AML-193 (cell line): ENCODE results near the gene DHPS.
"Not testable (repeated sequence)": the region's sequence is repeated elsewhere in the genome, so short reads cannot be mapped to it uniquely, and the experiment has no call there.

ENCODE experiments used
- DNase-seq, 2 experiments: peaks; one replicate each; lab custom pipeline; 2025; lab: John Stamatoyannopoulos, UW

DHPS gene

DNA sequence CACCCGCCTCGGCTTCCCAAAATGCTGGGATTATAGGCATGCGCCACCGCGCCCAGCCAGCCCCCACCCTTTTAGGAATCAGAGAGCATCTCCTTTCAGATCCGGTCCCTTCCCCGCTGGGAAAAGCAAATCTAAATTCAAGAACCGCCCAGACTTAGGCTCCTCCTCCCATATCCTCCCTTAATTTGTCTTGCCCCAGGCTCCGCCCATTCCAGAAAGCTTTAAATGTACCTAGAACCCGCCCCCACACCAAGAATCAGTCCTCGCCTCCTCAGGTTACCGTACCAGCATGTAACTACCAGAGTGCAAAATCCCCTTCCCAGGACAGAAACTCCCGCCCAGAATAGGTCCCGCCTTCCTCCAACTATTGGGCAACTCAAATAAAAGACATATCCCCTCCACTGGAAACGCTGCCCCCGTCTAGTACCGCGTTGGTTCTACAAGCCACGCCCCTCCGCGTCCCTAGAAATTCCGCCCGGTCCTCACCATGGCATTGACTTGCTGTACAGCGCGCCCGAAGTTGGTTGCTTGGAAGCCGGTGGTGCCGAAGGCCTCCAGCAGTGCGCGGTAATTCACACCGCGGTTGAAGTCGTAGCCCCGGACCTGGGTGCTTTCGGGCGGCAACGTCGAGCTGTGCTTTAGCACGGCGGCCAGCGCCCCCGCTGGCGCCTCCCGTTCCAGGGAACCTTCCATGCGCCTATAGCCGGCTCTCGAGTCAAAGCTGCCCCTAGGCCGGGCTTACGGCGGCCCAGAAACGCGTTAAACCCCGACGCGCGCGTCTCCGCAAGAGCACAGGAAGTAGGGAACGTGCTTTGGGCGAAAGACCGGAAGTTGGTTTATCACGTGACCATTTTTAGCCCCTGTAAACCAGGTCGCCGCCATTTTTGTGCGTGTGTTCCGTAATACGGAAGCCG, at the start of gene DHPS:
Gene DHPS, minus strand, starts transcription at position 807 of the 914 bp plus-strand sequence. Its CDS starts 114 bp downstream, at position 693.
- peak; percentile 92 for DNase-seq

GRCh38 chr19:12731337-12731736, 49.7 kb upstream of the DHPS start:
- no peak for DNase-seq

DNA sequence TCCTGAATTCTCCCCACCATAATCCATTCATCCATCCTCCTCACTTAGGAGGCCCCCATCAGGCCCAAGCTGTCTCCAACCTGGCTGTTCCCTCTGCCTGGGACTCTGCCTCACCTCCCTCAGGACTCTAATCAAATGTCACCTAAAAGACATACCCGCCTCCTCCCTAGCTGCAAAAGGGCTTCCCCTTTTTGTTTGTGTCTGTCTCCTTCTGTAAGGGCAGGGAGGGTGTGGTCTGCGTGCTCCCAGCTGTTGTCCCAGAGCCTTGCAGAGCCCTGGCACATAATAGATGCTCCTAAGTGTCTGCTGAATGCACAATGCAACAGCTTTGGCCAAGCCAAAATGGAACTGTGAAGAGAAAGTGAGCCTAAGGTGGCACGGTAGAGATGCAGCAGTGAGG, 48.4 kb upstream of the DHPS start:
- DNase-seq: peak in 1 of 2 experiments; percentile 24

GRCh38 chr19:12727745-12728433, 46.2 kb upstream of the DHPS start:
- no peak for DNase-seq

DNA sequence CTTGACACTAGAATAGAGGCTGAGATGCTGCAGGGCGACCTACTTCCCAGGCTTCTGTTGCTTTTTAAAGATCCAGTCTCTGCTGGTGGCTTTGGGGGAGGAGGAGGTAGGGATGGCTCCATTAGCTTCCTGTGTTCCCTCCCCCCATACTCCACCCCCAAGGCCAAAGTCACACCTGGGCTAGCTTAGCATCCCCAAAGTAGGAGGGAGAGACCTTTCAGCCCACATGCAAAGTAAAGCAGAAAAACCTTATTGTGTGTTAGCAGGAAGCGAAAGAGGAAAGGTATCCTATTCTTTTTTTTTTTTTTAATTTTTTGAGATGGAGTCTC, 45.3 kb upstream of the DHPS start:
- no peak for DNase-seq

- DNase-seq: not testable (repeated sequence)
Observed at GRCh38 chr19:12725612-12726011, 43.9 kb upstream of the DHPS start.

- DNase-seq: peak; percentile 54 to 59
Observed at GRCh38 chr19:12723641-12724426, 42.2 kb upstream of the DHPS start, which contains the start of gene TNPO2. TNPO2 (minus strand) TSS chr19:12723932; CDS start chr19:12720977, 2,955 bp downstream.

- no peak for DNase-seq
Observed at GRCh38 chr19:12723381-12723640, 41.6 kb upstream of the DHPS start.

DNA sequence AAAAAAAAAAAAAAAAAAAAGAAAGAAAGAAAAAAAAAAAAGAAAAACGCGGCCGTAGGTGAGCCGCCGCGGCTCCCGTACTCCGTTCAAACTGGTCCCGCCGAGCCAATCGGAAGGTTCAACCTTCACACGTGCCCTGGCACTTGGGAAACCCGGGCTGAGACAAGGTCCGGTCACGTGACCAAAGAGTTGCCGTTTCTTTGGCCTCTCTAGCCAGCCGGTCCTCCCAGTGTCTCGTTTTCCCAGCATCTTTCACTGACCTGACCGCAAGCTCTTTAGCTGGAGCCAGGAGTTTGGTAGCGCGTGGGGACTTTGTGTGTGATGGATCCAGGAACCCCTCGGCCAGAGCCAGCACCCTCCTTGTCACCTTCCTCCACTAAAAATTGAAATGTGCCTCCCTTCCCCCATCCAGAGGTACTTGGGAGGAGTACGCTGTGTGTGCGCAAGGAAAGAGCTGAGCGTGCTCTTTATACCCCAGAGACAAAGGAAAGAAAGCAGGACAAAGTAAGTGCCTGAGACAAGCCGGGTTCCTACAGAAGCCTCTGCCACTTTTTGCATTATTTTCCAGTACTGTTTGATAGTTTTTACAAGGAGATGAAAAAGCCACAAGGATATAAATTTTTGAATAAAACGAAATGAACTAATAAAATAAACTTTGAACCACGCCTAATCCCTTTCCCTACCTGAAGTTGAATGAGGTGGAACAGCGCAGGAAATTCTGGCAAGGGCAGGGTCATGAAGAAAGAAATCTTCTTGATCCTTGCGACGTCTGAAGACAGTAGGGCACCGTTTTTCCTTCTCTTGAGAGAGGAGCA, 41.1 kb upstream of the DHPS start:
- peak; percentile 95 to 96 for DNase-seq

- DNase-seq: no peak
Observed at GRCh38 chr19:12721656-12722565, 40.2 kb upstream of the DHPS start.

DNA sequence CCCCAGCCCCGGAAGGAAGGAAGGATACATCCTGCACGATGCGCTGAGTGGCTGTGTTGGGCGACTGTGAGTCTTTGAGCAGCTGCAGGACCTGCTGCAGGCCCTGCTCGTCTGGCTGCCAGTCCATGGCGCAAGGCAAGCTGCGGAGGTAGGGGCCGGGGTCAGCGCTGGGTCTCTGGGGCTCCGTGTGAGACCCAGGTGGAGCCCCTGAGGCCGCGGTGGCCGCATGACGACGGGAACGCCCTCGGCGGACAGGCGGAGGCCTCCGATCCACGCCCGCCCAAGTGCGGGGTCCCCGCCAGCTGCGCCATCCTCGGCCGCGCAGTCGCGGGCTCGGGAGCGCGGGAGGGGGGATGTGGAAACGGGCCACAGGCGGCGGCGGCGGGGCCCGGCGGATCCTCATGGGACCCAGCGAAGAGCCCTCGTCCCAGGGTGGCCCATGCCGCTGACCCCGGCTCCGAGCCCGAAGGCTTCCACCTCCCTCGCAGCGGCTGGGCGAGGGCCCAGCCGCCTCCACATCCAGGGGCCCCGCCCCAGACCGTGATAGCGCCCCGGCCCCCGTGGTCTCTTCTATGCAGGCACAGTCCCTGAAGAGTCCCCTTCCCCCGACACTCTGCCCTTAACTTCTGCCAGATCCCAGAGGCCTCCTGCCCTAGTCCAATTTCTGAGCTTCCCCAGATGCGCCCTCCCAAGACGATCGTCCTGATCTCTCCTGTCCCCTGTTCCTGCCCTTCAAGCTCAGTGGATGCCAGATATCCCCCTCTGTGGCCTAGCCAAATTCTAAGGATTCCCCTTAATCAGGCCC, 39.4 kb upstream of the DHPS start:
- no peak for DNase-seq

- DNase-seq: no peak
Observed at GRCh38 chr19:12720296-12720695, 38.6 kb upstream of the DHPS start.

GRCh38 chr19:12715929-12716328, 34.2 kb upstream of the DHPS start:
- no peak for DNase-seq

- no peak for DNase-seq
Observed at GRCh38 chr19:12715102-12715501, 33.4 kb upstream of the DHPS start.

GRCh38 chr19:12713304-12713703, 31.6 kb upstream of the DHPS start:
- DNase-seq: not testable (repeated sequence)

- not testable (repeated sequence) for DNase-seq
Observed at GRCh38 chr19:12712077-12712476, 30.4 kb upstream of the DHPS start.

DNA sequence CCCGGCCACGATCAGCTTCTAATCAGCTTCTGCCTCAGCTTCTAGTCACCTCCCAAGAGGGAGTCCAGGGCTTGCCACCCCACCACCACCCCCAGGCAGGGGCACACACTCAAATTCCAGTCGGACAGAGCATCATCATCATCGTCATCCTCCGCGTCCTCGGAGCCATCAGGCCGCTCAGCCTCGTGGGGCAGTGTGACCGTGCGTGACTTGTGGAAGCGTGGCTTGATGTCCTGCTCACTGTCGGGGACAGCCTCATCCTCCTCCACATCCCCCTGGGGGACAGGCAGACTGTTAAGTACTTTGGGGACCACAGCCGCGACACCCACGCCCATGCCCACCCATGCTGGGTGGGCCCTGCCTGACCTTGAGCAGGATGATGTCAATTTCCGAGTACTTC, 29.5 kb upstream of the DHPS start:
- DNase-seq: no peak

GRCh38 chr19:12708641-12709040, 27.0 kb upstream of the DHPS start:
- no peak for DNase-seq

DNA sequence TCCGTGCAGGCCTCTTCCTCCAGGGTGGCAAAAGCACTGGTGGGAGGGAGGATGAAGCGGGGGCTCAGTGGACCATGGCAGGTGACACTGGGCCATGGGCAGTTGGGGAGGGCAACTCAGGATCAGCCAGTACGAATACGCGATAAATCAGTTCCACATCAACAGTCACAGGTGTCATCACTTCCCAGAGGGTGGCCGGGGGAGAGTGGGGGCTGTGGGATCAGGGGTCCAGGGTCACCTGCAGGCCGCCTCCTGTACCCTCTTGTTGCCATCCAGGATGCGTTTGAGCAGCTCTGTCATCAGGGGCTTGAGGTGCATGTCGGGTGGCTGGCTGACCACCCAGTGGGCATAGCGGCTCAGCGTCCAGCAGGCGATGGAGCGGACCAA, 24.6 kb upstream of the DHPS start:
- DNase-seq: no peak
